Effector memory CD4-positive, alpha-beta T cell (primary cell): ENCODE data around the gene TRMT61A.

Experiments
- DNase-seq, 3 donors: peaks; one replicate each; pipeline ENCODE4 v3.0.0-alpha.2; 2020
- H3K27ac ChIP-seq: 2 replicates; pipeline ENCODE4 v1.7.0; 2013; ENCODE audit warnings: mild to moderate bottlenecking, low read length, moderate library complexity; ENCODE audit not compliant: insufficient read depth, poor library complexity, severe bottlenecking
- H3K27me3 ChIP-seq: replicated peaks from 2 replicates; pipeline ENCODE4 v1.7.0; 2013; ENCODE audit warnings: mild to moderate bottlenecking, low read length; ENCODE audit not compliant: insufficient read depth, control insufficient read depth, poor library complexity, severe bottlenecking
- H3K36me3 ChIP-seq: 2 replicates; pipeline ENCODE4 v1.7.0; 2013; ENCODE audit warnings: mild to moderate bottlenecking, low read length, moderate library complexity; ENCODE audit not compliant: control insufficient read depth, insufficient read depth
- H3K4me1 ChIP-seq: 2 replicates; pipeline ENCODE4 v1.7.0; 2013; ENCODE audit warnings: low read length, mild to moderate bottlenecking; ENCODE audit not compliant: control insufficient read depth, insufficient read depth, poor library complexity, severe bottlenecking
- H3K4me3 ChIP-seq: 2 replicates; pipeline ENCODE4 v1.7.0; 2013; ENCODE audit warnings: low read length, low read depth, mild to moderate bottlenecking; ENCODE audit not compliant: insufficient read depth, poor library complexity, severe bottlenecking
- H3K9me3 ChIP-seq: 2 replicates; pipeline ENCODE4 v1.7.0; 2013; ENCODE audit warnings: mild to moderate bottlenecking, low read length, moderate library complexity; ENCODE audit not compliant: control insufficient read depth

Gene TRMT61A

GRCh38 chr14:103517721-103518421 is 11.1 kb upstream of the TRMT61A start:
- no peak for DNase-seq
- Histone ChIP-seq H3K9me3 (no peaks in the 10 kb centered on the region), H3K36me3 (no peaks in the 10 kb centered on the region), H3K27me3 (peaks cover 3% of the 10 kb centered on the region), H3K4me3 (no peak overlapping the region), H3K4me1 (peaks cover 20% of the 10 kb centered on the region), H3K27ac (no peak overlapping the region)

GRCh38 chr14:103518422-103519042 is 10.5 kb upstream of the TRMT61A start:
- no peaks in the 10 kb centered on the region for H3K36me3 ChIP-seq
- no peaks in the 10 kb centered on the region for H3K9me3 ChIP-seq
- peaks cover 3% of the 10 kb centered on the region for H3K27me3 ChIP-seq
- no peak overlapping the region for H3K4me3 ChIP-seq
- H3K4me1 ChIP-seq = peaks cover 23% of the 10 kb centered on the region
- no peak overlapping the region for H3K27ac ChIP-seq
- peak; percentile 35 to 46 (median 37) for DNase-seq

- Histone ChIP-seq H3K27ac (no peak overlapping the region), H3K36me3 (no peaks in the 10 kb centered on the region), H3K27me3 (peaks cover 3% of the 10 kb centered on the region), H3K4me3 (no peak overlapping the region), H3K4me1 (peaks cover 23% of the 10 kb centered on the region), H3K9me3 (no peaks in the 10 kb centered on the region)
- no peak for DNase-seq
These were observed 9.8 kb upstream of the TRMT61A start for GRCh38 chr14:103519043-103519836.

GRCh38 chr14:103519837-103520212 is 9.2 kb upstream of the TRMT61A start:
- Histone ChIP-seq H3K27me3 (peaks cover 3% of the 10 kb centered on the region), H3K4me3 (no peak overlapping the region), H3K9me3 (no peaks in the 10 kb centered on the region), H3K36me3 (no peaks in the 10 kb centered on the region), H3K27ac (no peak overlapping the region), H3K4me1 (peaks cover 23% of the 10 kb centered on the region)
- no peak for DNase-seq

DNA sequence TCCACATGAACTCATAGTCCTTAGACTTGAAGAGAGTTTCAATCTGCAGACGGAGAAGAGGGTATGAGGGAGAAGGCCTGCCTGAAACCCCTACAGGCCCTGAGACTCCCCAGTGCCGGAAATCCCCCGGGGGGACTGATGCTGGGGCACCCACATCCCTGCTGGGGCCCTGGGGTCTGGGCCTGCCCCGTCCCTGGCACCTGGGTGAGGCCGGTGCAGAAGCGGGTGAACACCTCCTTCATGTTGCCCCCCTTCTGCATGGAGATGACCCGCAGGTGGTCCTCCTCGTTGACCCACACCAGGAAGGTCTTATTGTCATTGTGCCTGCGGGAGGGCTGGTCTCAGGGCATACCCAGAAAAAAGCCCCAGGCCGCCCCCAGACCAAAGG is 8.7 kb upstream of the TRMT61A start:
- peaks cover 3% of the 10 kb centered on the region for H3K27me3 ChIP-seq
- no peak overlapping the region for H3K27ac ChIP-seq
- H3K4me3 ChIP-seq = peak overlapping the region; percentile 59
- no peaks in the 10 kb centered on the region for H3K9me3 ChIP-seq
- DNase-seq = no peak
- H3K4me1 ChIP-seq = peaks cover 23% of the 10 kb centered on the region
- no peaks in the 10 kb centered on the region for H3K36me3 ChIP-seq

DNA sequence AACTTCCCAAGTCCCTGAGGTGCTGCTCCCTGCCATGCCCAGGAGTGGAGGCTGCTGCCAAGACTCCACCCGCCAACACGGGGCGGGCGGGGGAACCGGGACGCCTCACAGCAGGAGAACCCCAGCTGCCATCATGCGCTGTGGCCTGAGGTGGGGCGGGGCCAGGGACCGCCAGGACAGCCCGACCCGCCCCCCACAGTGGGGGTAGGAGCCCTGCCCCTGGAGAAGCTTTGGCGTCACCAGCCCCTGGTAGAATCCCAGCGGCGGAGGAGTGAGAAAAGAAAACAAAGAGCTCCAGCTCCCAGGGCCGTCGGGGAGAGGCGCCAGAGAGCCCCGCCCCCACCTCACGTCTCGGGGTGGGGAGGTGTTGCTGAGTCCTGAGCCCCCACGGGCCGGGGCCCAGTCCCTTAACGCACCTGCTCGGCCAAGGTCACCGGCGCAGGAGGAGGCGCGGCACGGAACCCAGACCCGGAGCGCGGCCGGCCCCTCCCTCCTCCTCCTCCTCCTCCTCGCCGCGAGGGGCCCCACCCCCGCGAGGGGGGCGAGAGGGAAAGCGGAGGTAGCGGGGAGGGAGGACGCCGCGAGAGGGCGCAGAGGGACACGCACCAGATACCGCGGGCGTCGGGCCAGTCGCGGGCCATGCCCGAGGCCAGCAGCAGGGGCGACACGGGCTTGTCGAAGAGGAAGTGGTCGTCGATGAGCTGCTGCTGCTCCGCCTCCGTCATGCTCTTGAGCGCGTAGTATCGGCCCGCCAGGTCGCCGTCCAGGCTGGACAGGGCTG is 8.1 kb upstream of the TRMT61A start:
- Histone ChIP-seq H3K36me3 (no peaks in the 10 kb centered on the region), H3K27me3 (peaks cover 3% of the 10 kb centered on the region), H3K4me1 (peaks cover 23% of the 10 kb centered on the region), H3K27ac (no peak overlapping the region), H3K9me3 (no peaks in the 10 kb centered on the region), H3K4me3 (peak overlapping the region; percentile 59)
- DNase-seq = peak; percentile 42 to 64 (median 63)

- H3K27me3 ChIP-seq = peaks cover 3% of the 10 kb centered on the region
- DNase-seq = no peak
- H3K4me1 ChIP-seq = peaks cover 23% of the 10 kb centered on the region
- H3K9me3 ChIP-seq = no peaks in the 10 kb centered on the region
- no peak overlapping the region for H3K27ac ChIP-seq
- no peaks in the 10 kb centered on the region for H3K36me3 ChIP-seq
- H3K4me3 ChIP-seq = peak overlapping the region; percentile 59
These were observed 7.5 kb upstream of the TRMT61A start for GRCh38 chr14:103521438-103521950.

DNA sequence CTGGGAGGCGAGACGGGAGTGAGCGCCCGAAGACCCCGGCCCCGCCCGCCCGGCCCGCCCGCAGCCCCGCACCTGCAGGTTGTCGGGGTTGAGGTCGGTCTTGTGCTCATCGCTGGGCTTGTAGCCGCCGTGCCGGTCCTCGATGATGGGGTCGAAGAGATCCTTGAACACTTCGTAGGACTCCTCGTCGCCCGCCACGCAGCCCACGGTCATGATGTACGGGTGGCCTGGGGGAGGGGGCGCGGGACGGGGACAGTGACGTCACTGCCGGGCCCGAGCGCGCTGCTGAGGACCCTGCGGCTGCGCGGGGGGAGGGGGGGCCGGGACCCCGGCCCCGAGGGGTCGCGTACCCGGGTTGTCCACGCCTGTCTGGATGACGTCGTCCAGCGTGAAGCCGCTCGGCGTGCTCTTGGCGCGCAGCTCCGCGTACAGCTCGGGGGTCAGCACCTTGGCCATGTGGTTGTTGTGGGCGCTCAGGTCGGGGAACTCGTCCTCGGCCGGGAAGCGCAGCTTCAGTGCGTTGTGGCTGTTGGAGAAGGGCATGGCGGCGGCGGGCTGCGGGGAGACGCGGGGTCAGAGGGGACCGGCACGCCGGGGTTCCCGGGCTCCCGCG is 6.9 kb upstream of the TRMT61A start:
- H3K27ac ChIP-seq = no peak overlapping the region
- no peaks in the 10 kb centered on the region for H3K36me3 ChIP-seq
- H3K9me3 ChIP-seq = no peaks in the 10 kb centered on the region
- H3K4me1 ChIP-seq = peaks cover 23% of the 10 kb centered on the region
- no peak for DNase-seq
- peaks cover 3% of the 10 kb centered on the region for H3K27me3 ChIP-seq
- peak overlapping the region; percentile 59 for H3K4me3 ChIP-seq
